HL-60 (cell line): Measurements from ENCODE around the gene FBLN1.
A peak's percentile ranks its signal among the peaks of the same experiment; 100 is the strongest.

Experiments
- DNase-seq, 2 experiments: peaks; one replicate each; pipeline ENCODE4 v3.0.0-alpha.2; 2010 to 2020; ENCODE audit warnings: low read depth in 1 of 2, low spot score in 1 of 2
- H3K27ac ChIP-seq: fragments of 250-450 bp; sonication (Bioruptor Pico); replicated peaks from 2 replicates; pipeline ENCODE4 v1.5.1; 2020; ENCODE audit warnings: mild to moderate bottlenecking, moderate library complexity
- H3K27me3 ChIP-seq: fragments of 250-450 bp; sonication (Bioruptor Pico); 2 replicates; pipeline ENCODE4 v1.5.1; 2021; ENCODE audit warnings: mild to moderate bottlenecking, moderate library complexity; ENCODE audit not compliant: insufficient read depth, poor library complexity, severe bottlenecking
- H3K4me3 ChIP-seq: replicated peaks from 2 replicates; pipeline ENCODE4 v1.5.1; 2011; ENCODE audit warnings: mild to moderate bottlenecking, control low read depth, low read length; ENCODE audit not compliant: insufficient read depth
- GABPA ChIP-seq: IDR thresholded peaks from 2 replicates; pipeline ENCODE4 v1.6.1; 2012; ENCODE audit warnings: low read depth
- POLR2AphosphoS5 ChIP-seq: IDR thresholded peaks from 2 replicates; pipeline ENCODE4 v1.6.1; 2012; ENCODE audit warnings: low read depth
- SPI1 ChIP-seq: IDR thresholded peaks from 2 replicates; pipeline ENCODE4 v1.6.1; 2012; ENCODE audit warnings: low read depth, mild to moderate bottlenecking, borderline replicate concordance
- TF ChIP-seq, protein P1 (sequence below): IDR thresholded peaks from 2 replicates; pipeline ENCODE4 v1.6.1; 2012; ENCODE audit warnings: low read depth; ENCODE audit not compliant: insufficient replicate concordance
- TF ChIP-seq, protein P2 (sequence below): IDR thresholded peaks from one replicate; pipeline ENCODE4 v1.5.1; 2011; ENCODE audit warnings: low read length, control low read depth, inconsistent platforms; ENCODE audit not compliant: insufficient read depth

The FBLN1 gene

DNA sequence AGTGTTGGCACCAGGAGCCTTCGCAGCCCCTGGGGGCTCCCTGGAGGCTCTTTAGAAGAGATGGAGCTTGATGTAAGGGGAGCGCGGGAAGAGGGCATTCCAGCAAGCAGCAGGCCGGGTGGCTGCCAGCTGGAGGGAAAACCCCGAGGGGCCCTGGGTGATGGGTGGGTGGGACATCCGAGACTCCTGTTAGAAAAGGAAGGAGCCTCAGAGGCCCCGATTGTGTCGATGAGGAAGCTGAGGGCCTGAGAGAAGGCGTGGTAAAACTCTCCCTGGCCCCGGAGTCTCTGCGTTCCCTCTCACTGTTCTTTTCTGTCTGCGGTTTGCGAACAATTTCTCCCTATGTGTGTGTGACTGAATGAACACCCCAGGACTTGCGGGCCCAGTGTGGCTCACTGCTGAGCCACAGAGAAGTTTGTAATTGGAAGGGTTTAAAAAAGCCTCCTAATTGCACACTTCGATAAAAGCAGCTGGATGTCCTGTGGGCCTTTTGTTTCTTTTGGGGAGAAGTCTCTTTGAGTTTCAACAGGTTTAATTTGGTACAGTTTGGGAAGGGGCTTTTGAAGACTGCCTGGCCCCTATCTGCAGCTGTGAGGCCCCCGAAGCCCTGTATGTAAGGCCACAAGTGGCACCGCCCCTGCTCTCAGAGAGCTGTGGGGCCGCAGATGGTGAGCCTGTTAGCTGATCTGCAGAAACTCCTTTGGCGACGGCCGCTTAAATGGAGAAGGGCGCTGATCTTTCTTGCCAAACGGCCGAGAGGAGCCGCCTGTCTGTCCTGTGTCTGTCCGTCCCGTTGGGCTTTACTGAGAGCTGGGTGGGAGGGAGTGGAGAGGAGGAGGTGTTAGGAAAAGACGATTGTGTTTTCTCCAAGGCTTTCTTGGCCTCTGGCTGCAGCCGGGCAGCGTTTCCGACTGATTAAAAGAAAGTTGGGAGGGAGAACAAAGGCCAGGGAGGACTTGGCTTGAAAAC lies 2.0 kb downstream of the FBLN1 start:
- H3K4me3 ChIP-seq, result no peak overlapping the region
- DNase-seq, result peak; percentile 11 to 70
- no peak overlapping the region for H3K27ac ChIP-seq
- TF ChIP-seq POLR2AphosphoS5, result no peak
- TF ChIP-seq, protein P1, sequence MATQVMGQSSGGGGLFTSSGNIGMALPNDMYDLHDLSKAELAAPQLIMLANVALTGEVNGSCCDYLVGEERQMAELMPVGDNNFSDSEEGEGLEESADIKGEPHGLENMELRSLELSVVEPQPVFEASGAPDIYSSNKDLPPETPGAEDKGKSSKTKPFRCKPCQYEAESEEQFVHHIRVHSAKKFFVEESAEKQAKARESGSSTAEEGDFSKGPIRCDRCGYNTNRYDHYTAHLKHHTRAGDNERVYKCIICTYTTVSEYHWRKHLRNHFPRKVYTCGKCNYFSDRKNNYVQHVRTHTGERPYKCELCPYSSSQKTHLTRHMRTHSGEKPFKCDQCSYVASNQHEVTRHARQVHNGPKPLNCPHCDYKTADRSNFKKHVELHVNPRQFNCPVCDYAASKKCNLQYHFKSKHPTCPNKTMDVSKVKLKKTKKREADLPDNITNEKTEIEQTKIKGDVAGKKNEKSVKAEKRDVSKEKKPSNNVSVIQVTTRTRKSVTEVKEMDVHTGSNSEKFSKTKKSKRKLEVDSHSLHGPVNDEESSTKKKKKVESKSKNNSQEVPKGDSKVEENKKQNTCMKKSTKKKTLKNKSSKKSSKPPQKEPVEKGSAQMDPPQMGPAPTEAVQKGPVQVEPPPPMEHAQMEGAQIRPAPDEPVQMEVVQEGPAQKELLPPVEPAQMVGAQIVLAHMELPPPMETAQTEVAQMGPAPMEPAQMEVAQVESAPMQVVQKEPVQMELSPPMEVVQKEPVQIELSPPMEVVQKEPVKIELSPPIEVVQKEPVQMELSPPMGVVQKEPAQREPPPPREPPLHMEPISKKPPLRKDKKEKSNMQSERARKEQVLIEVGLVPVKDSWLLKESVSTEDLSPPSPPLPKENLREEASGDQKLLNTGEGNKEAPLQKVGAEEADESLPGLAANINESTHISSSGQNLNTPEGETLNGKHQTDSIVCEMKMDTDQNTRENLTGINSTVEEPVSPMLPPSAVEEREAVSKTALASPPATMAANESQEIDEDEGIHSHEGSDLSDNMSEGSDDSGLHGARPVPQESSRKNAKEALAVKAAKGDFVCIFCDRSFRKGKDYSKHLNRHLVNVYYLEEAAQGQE, result no peak
- TF ChIP-seq SPI1, result no peak
- TF ChIP-seq GABPA, result no peak
- TF ChIP-seq, protein P2, sequence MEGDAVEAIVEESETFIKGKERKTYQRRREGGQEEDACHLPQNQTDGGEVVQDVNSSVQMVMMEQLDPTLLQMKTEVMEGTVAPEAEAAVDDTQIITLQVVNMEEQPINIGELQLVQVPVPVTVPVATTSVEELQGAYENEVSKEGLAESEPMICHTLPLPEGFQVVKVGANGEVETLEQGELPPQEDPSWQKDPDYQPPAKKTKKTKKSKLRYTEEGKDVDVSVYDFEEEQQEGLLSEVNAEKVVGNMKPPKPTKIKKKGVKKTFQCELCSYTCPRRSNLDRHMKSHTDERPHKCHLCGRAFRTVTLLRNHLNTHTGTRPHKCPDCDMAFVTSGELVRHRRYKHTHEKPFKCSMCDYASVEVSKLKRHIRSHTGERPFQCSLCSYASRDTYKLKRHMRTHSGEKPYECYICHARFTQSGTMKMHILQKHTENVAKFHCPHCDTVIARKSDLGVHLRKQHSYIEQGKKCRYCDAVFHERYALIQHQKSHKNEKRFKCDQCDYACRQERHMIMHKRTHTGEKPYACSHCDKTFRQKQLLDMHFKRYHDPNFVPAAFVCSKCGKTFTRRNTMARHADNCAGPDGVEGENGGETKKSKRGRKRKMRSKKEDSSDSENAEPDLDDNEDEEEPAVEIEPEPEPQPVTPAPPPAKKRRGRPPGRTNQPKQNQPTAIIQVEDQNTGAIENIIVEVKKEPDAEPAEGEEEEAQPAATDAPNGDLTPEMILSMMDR, result no peak
- peaks cover 28% of the 10 kb centered on the region for H3K27me3 ChIP-seq

DNA sequence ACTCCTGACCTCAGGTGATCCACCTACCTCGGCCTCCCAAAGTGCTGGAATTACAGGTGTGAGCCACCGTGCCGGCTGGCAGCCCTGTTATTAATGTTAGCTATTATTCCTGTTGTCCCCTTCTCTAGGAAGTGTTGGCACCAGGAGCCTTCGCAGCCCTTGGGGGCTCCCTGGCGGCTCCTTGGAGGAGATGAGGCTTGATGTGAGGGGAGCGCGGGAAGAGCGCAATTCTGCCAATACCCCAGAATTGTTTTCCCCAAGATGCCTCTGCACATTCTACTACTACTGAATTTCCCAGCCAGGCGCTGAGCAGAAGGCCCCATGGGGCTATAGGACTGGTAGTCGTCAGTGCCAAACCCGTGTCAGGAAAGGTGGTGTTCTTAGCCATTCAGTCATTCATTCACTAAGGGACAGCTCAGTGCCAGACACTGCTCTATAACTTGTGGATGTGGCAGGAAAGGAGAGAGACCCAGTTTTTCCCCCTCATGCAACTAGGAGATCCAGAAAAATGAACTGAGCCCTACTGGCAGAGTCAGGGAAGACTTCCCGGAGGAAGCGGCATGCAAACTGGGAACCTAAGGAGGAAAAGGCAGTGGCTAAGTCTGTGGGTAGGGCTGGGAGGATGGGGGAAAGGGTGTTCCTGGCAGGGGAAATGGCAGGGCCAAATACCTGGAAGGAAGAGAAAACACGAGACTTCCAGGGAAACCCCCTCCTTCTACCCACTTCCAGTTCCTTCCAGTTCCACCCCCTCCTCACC lies 3.5 kb downstream of the FBLN1 start:
- DNase-seq, result no peak
- H3K27ac ChIP-seq, result no peak overlapping the region
- no peak overlapping the region for H3K4me3 ChIP-seq
- TF ChIP-seq, protein P1, result no peak
- TF ChIP-seq, protein P2, result no peak
- TF ChIP-seq GABPA (no peak), SPI1 (no peak), POLR2AphosphoS5 (no peak)
- peaks cover 20% of the 10 kb centered on the region for H3K27me3 ChIP-seq

DNA sequence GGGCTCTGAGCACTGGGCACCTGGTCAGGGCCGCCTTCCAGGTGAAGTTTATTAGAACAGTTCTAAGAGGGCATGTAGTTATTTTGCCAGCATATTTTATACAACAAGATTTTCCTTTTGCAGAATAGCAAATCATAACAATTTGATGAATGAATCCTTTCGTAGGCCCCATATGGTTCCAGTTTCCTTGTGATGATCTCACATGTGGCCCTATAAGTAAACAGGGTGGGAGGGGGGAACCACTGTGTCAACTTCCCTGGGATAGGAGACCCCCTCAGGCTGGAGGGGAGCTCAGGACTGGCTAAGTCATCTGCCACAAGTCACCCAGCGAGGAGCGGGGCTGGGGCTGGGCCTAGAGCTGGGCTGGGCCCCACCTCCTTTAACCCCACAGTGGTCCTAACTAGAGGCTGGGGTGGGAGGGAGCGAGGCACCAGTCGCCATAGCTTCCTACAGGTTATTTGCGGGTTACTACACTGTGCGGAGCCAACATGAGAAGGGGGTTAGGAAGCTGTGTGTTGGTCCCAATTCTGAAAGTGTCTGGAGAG lies 4.2 kb downstream of the FBLN1 start:
- H3K27ac ChIP-seq, result no peak overlapping the region
- no peak for DNase-seq
- H3K4me3 ChIP-seq, result no peak overlapping the region
- peaks cover 17% of the 10 kb centered on the region for H3K27me3 ChIP-seq
- TF ChIP-seq, protein P1, result no peak
- TF ChIP-seq POLR2AphosphoS5 (no peak), GABPA (no peak), SPI1 (no peak)
- TF ChIP-seq, protein P2, result no peak
